ENCODE measurements around the gene ADAP2.
"Not testable (repeated sequence)": the region's sequence is repeated elsewhere in the genome, so short reads cannot be mapped to it uniquely, and the experiment has no call there.

ADAP2 gene

GRCh38 chr17:30975042-30975820 lies 53.5 kb downstream of the ADAP2 start:
- no peak for DNase-seq

- not testable (repeated sequence) for DNase-seq
These were observed 58.2 kb downstream of the ADAP2 start for GRCh38 chr17:30979919-30980318.

- DNase-seq, result no peak
These were observed 60.1 kb downstream of the ADAP2 start for GRCh38 chr17:30981531-30982519.

DNA sequence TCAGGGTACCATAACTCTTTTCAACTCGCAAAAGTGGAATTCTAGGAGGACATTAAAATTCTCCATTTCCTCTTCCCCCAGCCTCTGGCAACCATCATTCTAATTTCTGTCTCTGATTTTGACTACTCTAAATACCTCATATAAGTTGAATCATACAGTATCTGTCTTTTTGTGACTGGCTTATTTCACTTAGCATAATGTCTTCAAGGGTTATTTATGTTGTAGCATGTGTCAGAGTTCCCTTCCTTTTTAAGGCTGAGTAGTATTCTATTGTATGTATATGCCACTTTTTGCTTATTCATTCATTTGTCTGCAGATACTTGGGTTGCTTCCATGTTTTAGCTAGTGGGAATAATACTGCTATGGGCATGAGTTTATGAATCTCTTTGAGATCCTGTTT lies 61.1 kb downstream of the ADAP2 start:
- DNase-seq, result no peak

GRCh38 chr17:30990458-30990857 lies 68.7 kb downstream of the ADAP2 start:
- no peak for DNase-seq

DNA sequence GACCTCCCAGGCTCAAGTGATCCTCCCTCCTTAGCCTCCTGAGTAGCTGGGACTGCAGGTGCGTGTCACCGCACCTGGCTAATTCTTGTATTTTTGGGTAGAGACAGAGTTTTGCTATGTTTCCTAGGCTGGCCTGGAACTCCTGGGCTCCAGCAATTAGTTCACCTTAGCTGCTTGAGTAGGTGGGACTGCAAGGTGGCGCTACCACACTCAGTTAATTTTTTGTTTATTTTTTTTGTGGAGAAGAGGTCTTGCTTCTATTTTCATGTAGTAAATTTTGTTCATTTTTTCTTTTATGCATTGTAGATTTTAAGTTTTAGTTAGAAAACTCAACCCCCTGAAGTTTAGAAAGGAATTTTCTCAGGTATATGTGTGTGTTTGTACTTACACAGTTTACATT lies 70.8 kb downstream of the ADAP2 start:
- no peak for DNase-seq

GRCh38 chr17:30995347-30995746 lies 73.6 kb downstream of the ADAP2 start:
- no peak for DNase-seq

- no peak for DNase-seq
These were observed 74.7 kb downstream of the ADAP2 start for GRCh38 chr17:30996486-30996885.

DNA sequence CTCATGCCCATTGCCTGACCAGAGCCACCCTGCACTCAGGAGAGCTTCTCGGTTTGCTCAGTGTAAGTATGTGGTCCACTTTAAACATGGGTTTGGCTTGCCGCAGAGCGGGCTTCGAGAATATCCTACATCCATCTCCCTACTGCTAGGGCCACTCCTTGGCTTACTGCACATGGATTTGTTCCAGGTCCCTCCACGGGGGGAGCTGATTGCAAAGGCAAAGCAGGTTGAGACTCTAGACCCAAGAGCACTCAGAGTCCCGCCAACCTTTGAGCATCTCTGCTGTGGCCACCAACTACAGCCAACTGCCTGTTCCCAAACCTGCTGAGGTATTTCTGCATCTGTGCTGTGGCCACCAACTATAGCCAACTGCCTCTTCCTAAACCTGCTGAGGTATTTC lies 75.5 kb downstream of the ADAP2 start:
- DNase-seq, result no peak

DNA sequence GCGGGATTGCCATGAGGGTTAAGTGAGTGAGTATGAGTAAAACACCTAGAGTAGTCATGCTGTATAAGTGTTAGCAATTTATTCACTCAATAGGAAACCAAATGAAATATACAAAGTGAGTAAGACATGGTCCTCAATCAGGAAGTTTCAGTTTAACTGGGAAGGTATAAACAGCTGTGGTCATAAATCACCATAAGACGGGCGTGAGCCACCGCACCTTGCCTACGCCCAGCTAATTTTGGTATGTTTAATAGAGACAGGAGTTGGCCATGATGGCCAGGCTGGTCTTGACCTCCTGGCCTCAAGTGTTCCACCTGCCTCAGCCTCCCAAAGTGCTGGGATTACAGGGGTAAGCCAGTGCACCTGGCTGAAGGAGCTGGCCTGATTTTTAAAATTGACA lies 76.1 kb downstream of the ADAP2 start:
- no peak for DNase-seq

- no peak for DNase-seq
These were observed 80.3 kb downstream of the ADAP2 start for GRCh38 chr17:31002047-31002446.

DNA sequence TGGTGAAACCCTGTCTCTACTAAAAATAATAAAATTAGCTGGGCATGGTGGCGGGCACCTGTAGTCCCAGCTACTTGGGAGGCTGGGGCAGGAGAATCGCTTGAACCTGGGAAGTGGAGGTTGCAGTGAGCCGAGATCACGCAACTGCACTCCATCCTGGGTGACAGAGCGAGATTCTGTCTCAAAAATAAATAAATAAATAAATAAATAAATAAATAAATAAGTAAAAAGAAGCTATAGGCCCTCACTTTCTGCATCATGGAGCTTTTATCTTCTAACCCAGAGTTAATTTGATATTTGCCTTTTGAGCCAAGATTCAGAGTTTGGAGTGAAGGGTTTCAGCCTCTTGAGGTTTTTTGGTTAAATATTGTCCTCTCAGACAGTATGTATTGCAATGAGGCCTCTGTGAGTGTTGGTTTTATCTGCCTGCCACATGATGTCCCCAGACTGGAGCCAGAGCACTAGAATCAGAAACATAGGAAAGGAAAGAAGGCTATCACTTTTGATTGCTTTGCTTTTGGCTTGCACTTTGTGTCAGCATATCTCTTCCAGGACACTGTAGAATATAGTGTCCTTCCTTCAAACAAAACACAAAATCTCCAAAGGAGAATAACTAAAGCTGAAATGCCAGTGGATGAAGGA lies 81.6 kb downstream of the ADAP2 start:
- DNase-seq, result no peak

GRCh38 chr17:31004160-31004559 lies 82.4 kb downstream of the ADAP2 start:
- no peak for DNase-seq

DNA sequence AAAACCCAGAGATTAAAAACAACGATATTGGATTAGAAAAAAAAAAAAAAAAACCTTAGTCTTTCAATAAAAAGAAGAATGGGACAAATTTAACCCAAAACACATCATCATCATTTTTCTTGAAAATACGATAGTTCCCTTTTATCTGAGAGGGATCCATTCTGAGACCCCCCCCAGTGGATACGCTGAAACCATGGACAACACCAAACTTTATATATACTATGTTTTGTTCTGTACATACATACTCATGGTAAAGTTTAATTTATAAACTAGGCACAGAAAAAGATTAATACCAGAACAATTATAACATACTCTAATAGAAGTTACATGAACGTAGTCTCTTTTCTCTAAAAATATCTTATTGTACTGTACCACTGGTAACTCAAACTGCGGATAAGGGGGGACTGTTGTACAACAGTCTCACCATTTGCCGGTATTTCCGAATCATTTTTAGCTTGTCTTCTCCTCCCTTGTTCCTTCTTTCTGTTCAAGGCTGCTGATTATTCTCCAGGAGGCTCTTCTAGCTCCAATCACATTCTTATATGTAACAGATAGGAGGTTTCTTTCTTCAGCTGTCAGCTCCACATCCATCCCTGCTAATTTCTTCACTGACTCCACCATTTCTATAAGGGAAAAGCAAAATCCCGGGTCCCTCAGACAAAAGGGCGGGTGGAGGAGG lies 86.1 kb downstream of the ADAP2 start:
- no peak for DNase-seq

DNA sequence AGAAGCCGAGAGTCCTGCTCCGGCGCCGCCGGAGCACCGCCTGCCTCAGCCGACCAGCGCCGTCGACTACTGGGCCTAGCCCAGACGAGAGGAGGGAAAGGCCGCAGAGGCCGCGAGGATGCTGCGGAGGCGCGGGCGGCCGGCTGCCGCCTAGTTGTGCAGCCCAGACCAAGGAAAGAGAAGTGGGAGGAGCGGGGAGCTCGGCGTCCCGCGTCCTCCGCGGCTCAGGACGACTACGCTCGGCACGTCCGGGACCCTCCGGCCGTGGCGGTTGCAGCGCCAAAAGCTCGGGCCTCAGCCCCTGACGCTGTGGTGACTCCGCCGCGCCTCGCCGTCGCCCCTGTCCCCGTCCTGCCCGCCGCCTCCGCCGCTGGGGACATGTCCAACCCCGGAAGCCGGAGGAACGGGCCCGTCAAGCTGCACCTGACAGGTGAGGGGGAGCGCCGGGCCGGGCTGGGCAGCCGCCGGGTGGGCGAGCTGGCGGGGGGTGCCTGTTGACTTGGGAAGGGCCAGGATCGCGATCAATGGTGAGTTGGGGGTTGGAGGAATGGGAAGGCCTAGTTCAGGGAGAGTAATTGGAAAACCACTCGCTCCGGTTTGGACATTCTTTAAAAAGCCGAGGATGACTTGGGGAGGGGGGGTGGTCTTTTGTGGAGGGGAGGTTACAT lies 86.8 kb downstream of the ADAP2 start:
- DNase-seq, result peak; percentile 65

All from stimulated activated CD8-positive, alpha-beta memory T cell treated with anti-CD3 and anti-CD28 coated beads, Interleukin-4, amount 100 ng/mL, for 48 hours (primary cell).